Vagina (tissue), 2 donors: Measurements from ENCODE around the gene MYO7A. TPM values are rescaled to one million over a fixed set of nuclear protein-coding genes. Genes with fewer than 3 reads are reported as not detected.

ENCODE experiments used
- DNase-seq, 2 donors: peaks; one replicate each; pipeline ENCODE4 v3.0.0-alpha.2; 2017; ENCODE audit errors: extremely low spot score in 2 of 2
- H3K27ac ChIP-seq: fragments of 200-600 bp; sonication (generic); one replicate; pipeline ENCODE4 v1.5.1; 2019
- H3K27me3 ChIP-seq: fragments of 200-600 bp; sonication (generic); one replicate; pipeline ENCODE4 v1.5.1; 2019
- H3K36me3 ChIP-seq, 2 donors: fragments of 200-600 bp; sonication (generic); one replicate each; pipeline ENCODE4 v1.5.1; 2017 to 2019
- H3K4me1 ChIP-seq: fragments of 200-600 bp; sonication (generic); one replicate; pipeline ENCODE4 v1.5.1; 2019
- H3K4me3 ChIP-seq, 2 donors: fragments of 200-600 bp; sonication (generic); 1 replicate in 1 of 2; 2 replicates in 1 of 2; pipeline ENCODE4 v1.5.1; 2016 to 2019
- H3K9me3 ChIP-seq: fragments of 200-600 bp; sonication (generic); one replicate; pipeline ENCODE4 v1.5.1; 2019
- POLR2A ChIP-seq, 2 donors: fragments of 450-650 bp; IDR thresholded peaks; one replicate each; pipeline ENCODE4 v1.6.1; 2017; ENCODE audit warnings: antibody characterized with exemption in 2 of 2, mild to moderate bottlenecking in 2 of 2, moderate library complexity in 2 of 2
- POLR2AphosphoS5 ChIP-seq, 2 donors: sonication (generic); formaldehyde crosslinking; IDR thresholded peaks; one replicate each; pipeline ENCODE4 v1.9.0; 2017; ENCODE audit warnings: antibody characterized with exemption in 2 of 2, mild to moderate bottlenecking in 2 of 2, low read depth in 1 of 2; ENCODE audit not compliant: insufficient read depth in 1 of 2
- intact Hi-C: fragments of 100-400 bp; cut with DNase I; formaldehyde crosslinking; loops from one replicate; pipeline ENCODE4 v1.15.1; 2023
- total RNA-seq: library from RNA; depleted of rRNA; stranded (reverse); fragments of >200 nt; gene quantifications from one replicate; pipeline ENCODE4 v1.2.3, GENCODE V29; 2016
- TF ChIP-seq, protein P1 (sequence below), 3 experiments: fragments of 450-650 bp in 2 of 3; fragments of 200-600 bp in 1 of 3; sonication (generic) in 1 of 3; IDR thresholded peaks; one replicate each; pipeline ENCODE4 v1.5.1; 2017 to 2019; ENCODE audit warnings: antibody characterized with exemption in 3 of 3, mild to moderate bottlenecking in 2 of 3, moderate library complexity in 2 of 3

MYO7A gene
- total RNA-seq, 1 donor from 2014 or later, result 9.1 TPM

GRCh38 chr11:77113382-77114088 lies 14.5 kb upstream of the MYO7A start:
- intact Hi-C loops, result no loop called here
- no peaks in the 10 kb centered on the region for H3K4me1 ChIP-seq
- H3K9me3 ChIP-seq, result no peaks in the 10 kb centered on the region
- no peaks in the 10 kb centered on the region for H3K36me3 ChIP-seq
- TF ChIP-seq POLR2AphosphoS5 (IDR thresholded peaks at IDR 0.05; ENCODE audit: insufficient read depth in 1 of 2, low read depth in 1 of 2) (no peak), POLR2A (IDR thresholded peaks at IDR 0.05) (no peak)
- TF ChIP-seq, protein P1, sequence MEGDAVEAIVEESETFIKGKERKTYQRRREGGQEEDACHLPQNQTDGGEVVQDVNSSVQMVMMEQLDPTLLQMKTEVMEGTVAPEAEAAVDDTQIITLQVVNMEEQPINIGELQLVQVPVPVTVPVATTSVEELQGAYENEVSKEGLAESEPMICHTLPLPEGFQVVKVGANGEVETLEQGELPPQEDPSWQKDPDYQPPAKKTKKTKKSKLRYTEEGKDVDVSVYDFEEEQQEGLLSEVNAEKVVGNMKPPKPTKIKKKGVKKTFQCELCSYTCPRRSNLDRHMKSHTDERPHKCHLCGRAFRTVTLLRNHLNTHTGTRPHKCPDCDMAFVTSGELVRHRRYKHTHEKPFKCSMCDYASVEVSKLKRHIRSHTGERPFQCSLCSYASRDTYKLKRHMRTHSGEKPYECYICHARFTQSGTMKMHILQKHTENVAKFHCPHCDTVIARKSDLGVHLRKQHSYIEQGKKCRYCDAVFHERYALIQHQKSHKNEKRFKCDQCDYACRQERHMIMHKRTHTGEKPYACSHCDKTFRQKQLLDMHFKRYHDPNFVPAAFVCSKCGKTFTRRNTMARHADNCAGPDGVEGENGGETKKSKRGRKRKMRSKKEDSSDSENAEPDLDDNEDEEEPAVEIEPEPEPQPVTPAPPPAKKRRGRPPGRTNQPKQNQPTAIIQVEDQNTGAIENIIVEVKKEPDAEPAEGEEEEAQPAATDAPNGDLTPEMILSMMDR (IDR thresholded peaks at IDR 0.05), result peak in 1 of 3 experiments; percentile 14
- no peaks in the 10 kb centered on the region for H3K27me3 ChIP-seq
- H3K4me3 ChIP-seq, result no peak overlapping the region
- no peak overlapping the region for H3K27ac ChIP-seq
- no peak for DNase-seq

GRCh38 chr11:77114089-77114463 lies 14.0 kb upstream of the MYO7A start:
- no peaks in the 10 kb centered on the region for H3K27me3 ChIP-seq
- DNase-seq, result no peak
- no peak overlapping the region for H3K4me3 ChIP-seq
- no peaks in the 10 kb centered on the region for H3K9me3 ChIP-seq
- H3K27ac ChIP-seq, result no peak overlapping the region
- peaks cover 0 to 2% of the 10 kb centered on the region in 2 donors for H3K36me3 ChIP-seq
- no peaks in the 10 kb centered on the region for H3K4me1 ChIP-seq
- TF ChIP-seq, protein P1 (IDR thresholded peaks at IDR 0.05), result no peak
- TF ChIP-seq POLR2AphosphoS5 (IDR thresholded peaks at IDR 0.05; ENCODE audit: insufficient read depth in 1 of 2, low read depth in 1 of 2), result no peak
- no peak for TF ChIP-seq POLR2A (IDR thresholded peaks at IDR 0.05)
- intact Hi-C loops, result no loop called here

- H3K27me3 ChIP-seq, result no peaks in the 10 kb centered on the region
- no peak for TF ChIP-seq POLR2AphosphoS5 (IDR thresholded peaks at IDR 0.05; ENCODE audit: insufficient read depth in 1 of 2, low read depth in 1 of 2)
- TF ChIP-seq POLR2A (IDR thresholded peaks at IDR 0.05), result no peak
- TF ChIP-seq, protein P1 (IDR thresholded peaks at IDR 0.05), result no peak
- intact Hi-C loops, result no loop called here
Measured at GRCh38 chr11:77115181-77115611, 12.8 kb upstream of the MYO7A start.

DNA sequence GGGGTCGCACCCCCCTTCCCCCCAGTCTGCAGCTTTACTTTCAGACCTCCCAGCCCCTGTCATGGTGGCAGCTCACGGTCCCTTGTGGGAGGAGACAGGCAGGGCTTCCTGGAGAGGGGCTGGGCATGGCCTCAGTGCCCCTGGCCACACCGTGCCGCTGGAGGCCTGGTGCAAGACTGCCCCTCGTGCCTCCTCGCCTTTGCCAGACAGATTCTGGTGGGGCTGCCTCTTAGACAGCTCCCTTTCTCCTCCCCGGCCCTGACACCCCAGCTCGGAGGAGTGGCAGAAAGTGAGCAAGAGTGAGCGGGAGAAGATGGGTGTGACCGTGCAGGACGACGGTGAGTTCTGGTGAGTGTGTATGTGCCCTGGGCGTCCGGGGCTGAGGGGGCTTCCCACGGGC lies 12.1 kb upstream of the MYO7A start:
- H3K36me3 ChIP-seq, result peaks cover 0 to 4% of the 10 kb centered on the region in 2 donors
- TF ChIP-seq, protein P1 (IDR thresholded peaks at IDR 0.05), result no peak
- TF ChIP-seq POLR2A (IDR thresholded peaks at IDR 0.05) (no peak), POLR2AphosphoS5 (IDR thresholded peaks at IDR 0.05; ENCODE audit: insufficient read depth in 1 of 2, low read depth in 1 of 2) (no peak)

More at GRCh38 chr11:77115181-77115611, 12.8 kb upstream of the MYO7A start:
- no peaks in the 10 kb centered on the region for H3K9me3 ChIP-seq
- H3K4me3 ChIP-seq, result no peak overlapping the region
- H3K36me3 ChIP-seq, result peaks cover 0 to 4% of the 10 kb centered on the region in 2 donors
- no peak for DNase-seq
- H3K4me1 ChIP-seq, result no peaks in the 10 kb centered on the region
- H3K27ac ChIP-seq, result no peak overlapping the region

DNA sequence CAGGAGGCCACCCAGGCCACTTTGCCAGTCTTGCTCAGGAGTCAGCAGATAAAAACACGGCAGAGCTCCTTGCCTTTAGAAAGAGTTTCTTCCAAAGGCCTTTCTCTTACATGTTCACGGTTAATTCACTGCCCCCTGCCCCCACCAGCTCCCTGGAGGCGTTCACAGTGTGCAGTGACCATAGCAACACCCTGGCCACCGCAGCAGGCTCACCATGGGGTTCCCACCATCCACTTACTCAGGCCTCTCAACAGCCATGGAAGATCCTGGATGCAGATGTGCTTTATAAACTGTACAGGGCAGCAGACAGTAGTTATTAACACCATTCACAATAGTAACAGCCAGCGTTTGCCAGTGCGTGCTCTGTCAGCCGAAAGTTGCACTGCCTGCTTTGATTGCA lies 10.6 kb upstream of the MYO7A start:
- DNase-seq, result no peak
- Histone ChIP-seq H3K9me3 (no peaks in the 10 kb centered on the region), H3K4me3 (no peak overlapping the region), H3K4me1 (no peaks in the 10 kb centered on the region), H3K27me3 (no peaks in the 10 kb centered on the region), H3K27ac (no peak overlapping the region), H3K36me3 (peaks cover 0 to 4% of the 10 kb centered on the region in 2 donors)
- intact Hi-C loops, result no loop called here
- no peak for TF ChIP-seq POLR2A (IDR thresholded peaks at IDR 0.05)
- TF ChIP-seq, protein P1 (IDR thresholded peaks at IDR 0.05), result no peak
- TF ChIP-seq POLR2AphosphoS5 (IDR thresholded peaks at IDR 0.05; ENCODE audit: insufficient read depth in 1 of 2, low read depth in 1 of 2), result no peak

More for the DNA sequence above, 12.1 kb upstream of the MYO7A start:
- Histone ChIP-seq H3K9me3 (no peaks in the 10 kb centered on the region), H3K4me3 (no peak overlapping the region), H3K27me3 (no peaks in the 10 kb centered on the region), H3K27ac (no peak overlapping the region), H3K4me1 (no peaks in the 10 kb centered on the region)
- DNase-seq, result no peak
- intact Hi-C loops, result no loop called here
